Tibial nerve (tissue), 4 donors: ENCODE data around the gene MBLAC2. TPM values are rescaled to one million over a fixed set of nuclear protein-coding genes. Genes with fewer than 3 reads are reported as not detected.
A peak's percentile ranks its signal among the peaks of the same experiment; 100 is the strongest.

ENCODE experiments used
- DNase-seq, 2 donors: peaks; one replicate each; pipeline ENCODE4 v3.0.0-alpha.2; 2019; ENCODE audit warnings: low spot score in 2 of 2
- H3K27ac ChIP-seq, 4 donors: fragments of 200-600 bp; sonication (generic) in 3 of 4; one replicate each; pipeline ENCODE4 v1.5.1; 2017 to 2019; ENCODE audit warnings: mild to moderate bottlenecking in 1 of 4
- H3K27me3 ChIP-seq, 2 donors: fragments of 200-600 bp; sonication (generic) in 1 of 2; one replicate each; pipeline versions ENCODE4 v1.5.1 to v1.6.0; 2017 to 2019
- H3K36me3 ChIP-seq, 3 donors: fragments of 200-600 bp; sonication (generic); one replicate each; pipeline ENCODE4 v1.5.1; 2018 to 2019
- H3K4me1 ChIP-seq, 4 donors: fragments of 200-600 bp; sonication (generic) in 3 of 4; one replicate each; pipeline ENCODE4 v1.5.1; 2017 to 2019
- H3K4me3 ChIP-seq, 4 donors: fragments of 200-600 bp; sonication (generic) in 3 of 4; one replicate each; pipeline ENCODE4 v1.5.1; 2017 to 2019; ENCODE audit warnings: mild to moderate bottlenecking in 1 of 4, moderate library complexity in 1 of 4
- H3K9me3 ChIP-seq, 4 donors: fragments of 200-600 bp; sonication (generic) in 3 of 4; one replicate each; pipeline ENCODE4 v1.5.1; 2017 to 2019
- EP300 ChIP-seq, 2 donors: sonication (generic); formaldehyde crosslinking; IDR thresholded peaks; one replicate each; pipeline ENCODE4 v1.6.1; 2017; ENCODE audit warnings: antibody characterized with exemption in 2 of 2, mild to moderate bottlenecking in 1 of 2
- POLR2A ChIP-seq, 2 donors: fragments of 450-650 bp; IDR thresholded peaks; one replicate each; pipeline ENCODE4 v1.6.1; 2017; ENCODE audit warnings: antibody characterized with exemption in 2 of 2, mild to moderate bottlenecking in 2 of 2, moderate library complexity in 2 of 2
- WGBS, 2 donors: methylation state at CpG; one replicate each; pipeline ENCODE4 v1.1.5; 2018; 5-methylcytosine and 5-hydroxymethylcytosine counted together
- total RNA-seq, 4 donors: library from RNA; depleted of rRNA; stranded (reverse); fragments of >200 nt; gene quantifications; one replicate each; pipeline ENCODE4 v1.1.0, GENCODE V29; 2016
- TF ChIP-seq, protein P1 (sequence below), 5 experiments: fragments of 200-600 bp in 3 of 5; fragments of 450-650 bp in 2 of 5; sonication (generic) in 3 of 5; IDR thresholded peaks; one replicate each; pipeline ENCODE4 v1.5.1; 2016 to 2019; ENCODE audit warnings: antibody characterized with exemption in 5 of 5, mild to moderate bottlenecking in 3 of 5, moderate library complexity in 2 of 5

Gene MBLAC2
- total RNA-seq, 4 donors from 2014 or later: 8.2 to 10.5 (median 8.8) TPM

DNA sequence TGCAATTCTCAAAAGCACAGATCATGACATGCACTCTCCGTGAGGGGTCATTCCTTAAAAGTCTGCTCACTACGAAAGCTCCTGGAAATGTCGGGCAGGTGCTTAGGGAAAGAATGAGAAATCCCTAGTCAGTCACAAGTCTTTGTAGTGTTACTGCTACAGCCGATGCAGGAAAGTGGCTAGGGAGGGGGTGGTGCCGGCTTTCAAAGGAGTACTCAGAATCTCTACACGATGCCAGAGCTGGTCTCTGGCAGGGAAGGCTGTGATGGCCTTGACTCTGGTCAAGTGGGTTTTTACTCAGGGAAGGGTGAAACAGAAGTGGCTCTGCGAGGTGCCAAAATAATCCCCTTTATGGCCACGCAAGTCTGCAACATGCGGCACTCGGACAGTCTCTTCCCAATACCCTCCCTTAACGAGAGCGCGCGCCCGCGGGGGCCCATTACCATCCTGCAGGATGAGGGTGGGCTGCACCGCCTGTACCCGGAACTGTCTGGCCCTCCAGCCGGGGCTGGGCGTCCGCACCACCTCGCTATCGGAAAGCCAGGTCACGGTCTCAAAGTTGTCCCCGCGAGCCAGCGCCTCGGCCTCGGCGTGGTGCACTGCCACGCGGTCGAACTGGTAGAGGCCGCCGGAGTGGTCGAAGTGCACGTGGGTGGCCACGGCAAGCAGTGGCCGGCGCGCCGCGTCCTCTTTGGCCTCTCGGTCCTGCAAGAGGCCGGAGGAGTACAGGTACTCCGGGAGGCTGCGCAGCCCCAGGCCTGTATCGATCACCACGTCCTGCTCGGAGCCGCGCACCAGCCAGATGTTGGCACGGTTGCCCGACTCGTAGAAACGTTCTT lies 956 bp downstream of the MBLAC2 start:
- DNase-seq: peak; percentile 13 to 33
- H3K9me3 ChIP-seq: peaks cover 0 to 6% (median 0%) of the 10 kb centered on the region in 4 donors
- peaks cover 0 to 17% (median 0%) of the 10 kb centered on the region in 3 donors for H3K36me3 ChIP-seq
- peak overlapping the region; percentile 40 to 83 (median 78) for H3K27ac ChIP-seq
- TF ChIP-seq EP300 (IDR thresholded peaks at IDR 0.05) (no peak), POLR2A (IDR thresholded peaks at IDR 0.05) (no peak)
- TF ChIP-seq, protein P1, sequence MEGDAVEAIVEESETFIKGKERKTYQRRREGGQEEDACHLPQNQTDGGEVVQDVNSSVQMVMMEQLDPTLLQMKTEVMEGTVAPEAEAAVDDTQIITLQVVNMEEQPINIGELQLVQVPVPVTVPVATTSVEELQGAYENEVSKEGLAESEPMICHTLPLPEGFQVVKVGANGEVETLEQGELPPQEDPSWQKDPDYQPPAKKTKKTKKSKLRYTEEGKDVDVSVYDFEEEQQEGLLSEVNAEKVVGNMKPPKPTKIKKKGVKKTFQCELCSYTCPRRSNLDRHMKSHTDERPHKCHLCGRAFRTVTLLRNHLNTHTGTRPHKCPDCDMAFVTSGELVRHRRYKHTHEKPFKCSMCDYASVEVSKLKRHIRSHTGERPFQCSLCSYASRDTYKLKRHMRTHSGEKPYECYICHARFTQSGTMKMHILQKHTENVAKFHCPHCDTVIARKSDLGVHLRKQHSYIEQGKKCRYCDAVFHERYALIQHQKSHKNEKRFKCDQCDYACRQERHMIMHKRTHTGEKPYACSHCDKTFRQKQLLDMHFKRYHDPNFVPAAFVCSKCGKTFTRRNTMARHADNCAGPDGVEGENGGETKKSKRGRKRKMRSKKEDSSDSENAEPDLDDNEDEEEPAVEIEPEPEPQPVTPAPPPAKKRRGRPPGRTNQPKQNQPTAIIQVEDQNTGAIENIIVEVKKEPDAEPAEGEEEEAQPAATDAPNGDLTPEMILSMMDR (IDR thresholded peaks at IDR 0.05): no peak
- peak overlapping the region; percentile 65 to 94 (median 77) for H3K4me3 ChIP-seq
- H3K27me3 ChIP-seq: no peaks in the 10 kb centered on the region
- WGBS, 2 donors: 1 to 3% methylated on average over 14 to 38 of the region's 56 CpGs
- peaks cover 0 to 40% (median 19%) of the 10 kb centered on the region in 4 donors for H3K4me1 ChIP-seq

DNA sequence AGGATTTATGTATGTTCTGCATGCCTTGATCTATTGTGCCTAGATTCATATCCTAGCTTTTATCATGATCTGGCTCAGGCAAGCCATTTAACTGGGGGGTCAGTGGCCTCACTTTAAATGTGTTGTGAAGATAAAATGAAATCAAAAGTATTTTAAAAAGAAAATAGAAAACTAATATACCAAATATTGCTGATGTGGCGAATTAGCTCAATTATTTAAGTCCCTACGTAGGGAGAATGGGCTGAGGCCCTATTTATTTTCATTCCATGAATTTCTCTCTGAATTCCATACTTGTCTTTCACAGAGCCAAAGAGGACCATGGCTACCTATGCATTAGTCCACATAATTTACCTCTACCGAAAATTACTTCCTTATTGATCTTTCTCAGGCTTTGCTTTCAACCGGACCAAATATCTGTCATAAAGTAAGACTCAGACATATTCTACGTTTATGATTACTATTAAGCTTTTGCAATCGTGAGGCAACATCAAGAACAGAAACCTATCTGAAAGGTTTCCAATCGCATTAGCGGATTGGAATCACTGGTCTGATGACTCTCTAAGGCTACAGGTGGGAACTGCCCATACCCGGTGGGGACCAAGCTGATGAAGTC lies 1.7 kb downstream of the MBLAC2 start:
- DNase-seq: no peak
- peaks cover 0 to 40% (median 19%) of the 10 kb centered on the region in 4 donors for H3K4me1 ChIP-seq
- peaks cover 0 to 20% (median 0%) of the 10 kb centered on the region in 3 donors for H3K36me3 ChIP-seq
- peak overlapping the region; percentile 65 to 94 (median 77) for H3K4me3 ChIP-seq
- H3K27me3 ChIP-seq: no peaks in the 10 kb centered on the region
- H3K9me3 ChIP-seq: peaks cover 0 to 7% (median 0%) of the 10 kb centered on the region in 4 donors
- 42 to 53% methylated on average over 9 of the region's 9 CpGs for WGBS, 2 donors
- TF ChIP-seq, protein P1 (IDR thresholded peaks at IDR 0.05): no peak
- TF ChIP-seq POLR2A (IDR thresholded peaks at IDR 0.05) (no peak), EP300 (IDR thresholded peaks at IDR 0.05) (no peak)
- no peak overlapping the region for H3K27ac ChIP-seq

DNA sequence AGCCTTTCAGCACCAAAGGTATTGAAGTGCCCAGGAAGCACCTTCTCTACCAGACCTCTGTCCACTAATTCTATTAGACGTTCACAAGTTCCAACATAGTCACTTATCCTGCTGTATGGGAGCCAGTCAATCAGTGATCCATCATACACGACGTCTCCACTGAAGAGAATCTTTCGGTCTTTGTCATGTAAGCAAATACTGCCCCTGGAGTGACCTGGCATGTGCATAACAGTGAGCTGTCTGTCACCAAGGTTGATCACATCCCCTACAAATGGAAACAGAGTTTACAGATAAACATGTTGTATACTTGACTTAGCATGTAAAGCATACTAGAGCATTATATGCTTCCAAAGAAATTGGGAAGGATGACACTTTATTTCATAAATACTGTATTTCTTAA lies 13.3 kb downstream of the MBLAC2 start:
- Histone ChIP-seq H3K27ac (no peak overlapping the region), H3K4me1 (no peaks in the 10 kb centered on the region), H3K27me3 (no peaks in the 10 kb centered on the region), H3K36me3 (peaks cover 0 to 4% (median 0%) of the 10 kb centered on the region in 3 donors), H3K9me3 (no peaks in the 10 kb centered on the region), H3K4me3 (no peak overlapping the region)
- WGBS, 2 donors: 57 to 65% methylated on average over 4 of the region's 4 CpGs
- TF ChIP-seq, protein P1 (IDR thresholded peaks at IDR 0.05): no peak
- TF ChIP-seq EP300 (IDR thresholded peaks at IDR 0.05) (no peak), POLR2A (IDR thresholded peaks at IDR 0.05) (no peak)
- DNase-seq: no peak

DNA sequence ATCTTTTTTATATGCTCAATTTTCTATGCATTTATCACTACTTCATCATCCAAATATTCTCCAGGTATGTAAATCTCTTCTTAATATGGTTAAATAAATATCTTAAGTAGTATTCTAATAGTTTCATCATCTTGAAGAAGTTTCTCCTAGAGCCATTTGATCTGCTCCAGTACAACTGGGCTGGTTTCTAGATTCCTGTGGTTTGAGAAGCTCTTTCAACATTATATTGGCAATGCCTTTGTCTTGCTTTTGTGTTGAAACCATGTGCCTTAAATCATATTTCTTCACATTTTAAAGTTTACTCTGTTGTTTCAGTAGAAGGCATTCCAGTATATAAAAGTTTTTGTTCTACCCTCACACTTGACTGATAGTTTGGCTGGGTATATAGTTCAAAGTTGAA lies 27.6 kb downstream of the MBLAC2 start:
- no peaks in the 10 kb centered on the region for H3K9me3 ChIP-seq
- no peaks in the 10 kb centered on the region for H3K36me3 ChIP-seq
- DNase-seq: no peak
- H3K4me3 ChIP-seq: no peak overlapping the region
- H3K27ac ChIP-seq: no peak overlapping the region
- no peaks in the 10 kb centered on the region for H3K27me3 ChIP-seq
- TF ChIP-seq, protein P1 (IDR thresholded peaks at IDR 0.05): no peak
- no peaks in the 10 kb centered on the region for H3K4me1 ChIP-seq

DNA sequence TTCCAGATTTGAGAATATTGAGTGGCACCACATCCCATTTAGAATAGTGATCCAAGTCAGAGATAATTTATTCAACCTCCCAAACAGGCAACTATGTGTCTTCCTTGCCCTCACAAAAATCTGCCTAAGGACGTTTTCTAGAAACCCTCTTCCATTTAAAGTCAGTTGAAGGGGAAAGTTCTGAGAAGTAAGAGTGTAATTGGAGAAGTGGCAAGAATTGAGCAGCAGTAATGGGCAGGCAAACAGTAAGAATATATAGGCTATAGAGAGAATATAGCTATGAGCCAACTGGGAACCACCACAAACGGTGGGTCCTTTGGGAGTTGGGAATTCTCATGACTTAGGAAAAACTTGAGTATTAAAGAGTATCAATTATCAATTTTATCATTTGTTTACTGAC lies 33.9 kb downstream of the MBLAC2 start:
- TF ChIP-seq EP300 (IDR thresholded peaks at IDR 0.05) (no peak), POLR2A (IDR thresholded peaks at IDR 0.05) (no peak)
- TF ChIP-seq, protein P1 (IDR thresholded peaks at IDR 0.05): no peak
- Histone ChIP-seq H3K27me3 (no peaks in the 10 kb centered on the region), H3K27ac (no peak overlapping the region), H3K4me3 (no peak overlapping the region), H3K4me1 (peaks cover 0 to 11% (median 0%) of the 10 kb centered on the region in 4 donors), H3K9me3 (no peaks in the 10 kb centered on the region), H3K36me3 (no peaks in the 10 kb centered on the region)
- no peak for DNase-seq
- 32 to 35% methylated on average over 2 of the region's 2 CpGs for WGBS, 2 donors
